OCI-LY7 (cell line): ENCODE data around the gene FOXN1. TPM values are rescaled to one million over a fixed set of nuclear protein-coding genes. Genes with fewer than 3 reads are reported as not detected.

Experiments used
- BruUV-seq: library from RNA; stranded (reverse); fragments of 400-500 nt; replicated peaks from 2 replicates; lab custom pipeline; 2021; lab: Mats Ljungman, UMichigan
- CTCF ChIA-PET: fragments of 300-600 bp; sonication (Branson Sonifier 250); formaldehyde crosslinking; loops from one replicate; lab custom pipeline; 2022; ENCODE audit warnings: antibody characterized with exemption; ENCODE audit not compliant: unreplicated experiment; lab: Charles Lee
- POLR2A ChIA-PET: fragments of 300-600 bp; sonication (Branson Sonifier 250); formaldehyde crosslinking; loops from one replicate; lab custom pipeline; 2022; ENCODE audit warnings: antibody characterized with exemption; lab: Charles Lee
- DNase-seq: peaks from one replicate; pipeline ENCODE4 v3.0.0-alpha.2; 2015; ENCODE audit warnings: low spot score
- H2AFZ ChIP-seq: fragments of 200-600 bp; sonication (generic), shearing (Covaris generic); 2 replicates; pipeline ENCODE4 v1.6.1; 2014; ENCODE audit warnings: mild to moderate bottlenecking, antibody characterized with exemption, low read length, moderate library complexity
- H3K27ac ChIP-seq: fragments of 200-600 bp; sonication (generic); 2 replicates; pipeline ENCODE4 v1.5.1; 2014; ENCODE audit warnings: mixed run types, low read depth, mild to moderate bottlenecking, moderate library complexity, low read length, inconsistent platforms; ENCODE audit not compliant: poor library complexity, severe bottlenecking
- H3K36me3 ChIP-seq: fragments of 200-600 bp; sonication (generic); 2 replicates; pipeline ENCODE4 v1.6.1; 2014; ENCODE audit warnings: mild to moderate bottlenecking, antibody characterized with exemption, low read length, moderate library complexity, mixed read lengths; ENCODE audit not compliant: insufficient read depth
- H3K4me1 ChIP-seq: fragments of 200-600 bp; sonication (generic); 2 replicates; pipeline ENCODE4 v1.5.1; 2014; ENCODE audit warnings: mild to moderate bottlenecking, low read length; ENCODE audit not compliant: insufficient read depth, poor library complexity, severe bottlenecking
- H3K4me2 ChIP-seq: fragments of 200-600 bp; sonication (generic); 2 replicates; pipeline ENCODE4 v1.6.1; 2014; ENCODE audit warnings: mild to moderate bottlenecking, low read length
- H3K4me3 ChIP-seq: fragments of 200-600 bp; sonication (generic); 2 replicates; pipeline ENCODE4 v1.5.1; 2014; ENCODE audit warnings: mild to moderate bottlenecking, low read depth, low read length; ENCODE audit not compliant: poor library complexity, severe bottlenecking
- H3K79me2 ChIP-seq: fragments of 200-600 bp; sonication (generic); 2 replicates; pipeline ENCODE4 v1.6.1; 2016; ENCODE audit warnings: low read depth, mild to moderate bottlenecking, low read length, moderate library complexity, mixed read lengths; ENCODE audit not compliant: insufficient read depth
- H3K9me2 ChIP-seq: fragments of 200-600 bp; sonication (generic); 2 replicates; pipeline ENCODE4 v1.6.1; 2016; ENCODE audit warnings: mild to moderate bottlenecking, low read length, mixed read lengths; ENCODE audit not compliant: insufficient read depth
- H3K9me3 ChIP-seq: fragments of 200-600 bp; sonication (generic); 2 replicates; pipeline ENCODE4 v1.6.1; 2014; ENCODE audit warnings: mild to moderate bottlenecking, mixed run types, low read length, mixed read lengths
- H4K20me1 ChIP-seq: fragments of 200-600 bp; sonication (generic); 2 replicates; pipeline ENCODE4 v1.6.1; 2014; ENCODE audit warnings: mild to moderate bottlenecking, antibody characterized with exemption, low read length, moderate library complexity, mixed read lengths; ENCODE audit not compliant: insufficient read depth
- CTCF ChIP-seq: fragments of 200-600 bp; sonication (generic); conservative IDR thresholded peaks from 2 replicates; pipeline ENCODE4 v1.5.1; 2014; ENCODE audit warnings: mild to moderate bottlenecking, antibody characterized with exemption, low read length, moderate library complexity, mixed read lengths
- EZH2phosphoT487 ChIP-seq: fragments of 200-600 bp; sonication (generic); IDR thresholded peaks from 2 replicates; pipeline ENCODE4 v1.6.1; 2018; ENCODE audit warnings: low read depth, borderline replicate concordance, mild to moderate bottlenecking, mixed run types, antibody characterized with exemption, low read length, moderate library complexity, mixed read lengths
- intact Hi-C: fragments of 100-400 bp; cut with micrococcal nuclease; formaldehyde crosslinking; loops from one replicate; pipeline ENCODE4 v1.10.0; 2022; ENCODE audit not compliant: unreplicated experiment
- total RNA-seq, 2 experiments: library from RNA; depleted of rRNA in 1 of 2; stranded (reverse); fragments of >200 nt in 1 of 2; shearing (Covaris generic) in 1 of 2; gene quantifications; 2 replicates each; pipeline ENCODE4 v1.2.3, GENCODE V29; 2014 to 2022

The FOXN1 gene
- total RNA-seq, 2 experiments from 2014 or later: not detected

GRCh38 chr17:28528327-28529012, 22.3 kb downstream of the FOXN1 start:
- Histone ChIP-seq H3K36me3 (no peaks in the 10 kb centered on the region), H3K4me2 (no peak overlapping the region), H4K20me1 (no peaks in the 10 kb centered on the region), H3K79me2 (no peaks in the 10 kb centered on the region), H3K9me3 (no peaks in the 10 kb centered on the region), H3K27ac (no peak overlapping the region), H3K4me3 (no peak overlapping the region), H3K4me1 (no peaks in the 10 kb centered on the region), H3K9me2 (no peaks in the 10 kb centered on the region), H2AFZ (no peak overlapping the region)
- ChIA-PET CTCF (no interaction called here), POLR2A (no interaction called here)
- no peak for TF ChIP-seq EZH2phosphoT487
- no peak for TF ChIP-seq CTCF
- no peak for DNase-seq
- intact Hi-C loops: no loop called here
- no TSS peak for BruUV-seq

- H3K36me3 ChIP-seq: no peaks in the 10 kb centered on the region
- H2AFZ ChIP-seq: no peak overlapping the region
- no peak for DNase-seq
- BruUV-seq: no TSS peak
- H3K79me2 ChIP-seq: no peaks in the 10 kb centered on the region
- no peak overlapping the region for H3K4me3 ChIP-seq
- no peak for TF ChIP-seq EZH2phosphoT487
- no peak for TF ChIP-seq CTCF
- H4K20me1 ChIP-seq: no peaks in the 10 kb centered on the region
- H3K9me3 ChIP-seq: no peaks in the 10 kb centered on the region
- POLR2A ChIA-PET: no interaction called here
- intact Hi-C loops: no loop called here
- CTCF ChIA-PET: no interaction called here
- H3K4me2 ChIP-seq: no peak overlapping the region
- H3K4me1 ChIP-seq: no peaks in the 10 kb centered on the region
- no peak overlapping the region for H3K27ac ChIP-seq
- H3K9me2 ChIP-seq: no peaks in the 10 kb centered on the region
Observed at GRCh38 chr17:28529013-28529400, 22.9 kb downstream of the FOXN1 start.

- CTCF ChIA-PET: no interaction called here
- H3K4me3 ChIP-seq: no peak overlapping the region
- H3K36me3 ChIP-seq: no peaks in the 10 kb centered on the region
- POLR2A ChIA-PET: no interaction called here
- no peaks in the 10 kb centered on the region for H4K20me1 ChIP-seq
- intact Hi-C loops: no loop called here
- no peaks in the 10 kb centered on the region for H3K79me2 ChIP-seq
- no peak overlapping the region for H3K4me2 ChIP-seq
- DNase-seq: no peak
- BruUV-seq: no TSS peak
- H3K4me1 ChIP-seq: no peaks in the 10 kb centered on the region
- no peak overlapping the region for H3K27ac ChIP-seq
- no peaks in the 10 kb centered on the region for H3K9me2 ChIP-seq
- TF ChIP-seq CTCF (no peak), EZH2phosphoT487 (no peak)
- no peaks in the 10 kb centered on the region for H3K9me3 ChIP-seq
- H2AFZ ChIP-seq: no peak overlapping the region
Observed at GRCh38 chr17:28530250-28530649, 24.1 kb downstream of the FOXN1 start.
